NB4 (cell line): ENCODE results near the gene PPAT.

Experiments used
- MYC ChIP-seq: IDR thresholded peaks from 2 replicates; pipeline ENCODE4 v1.6.1; 2011; ENCODE audit warnings: low read depth, low read length
- POLR2A ChIP-seq: IDR thresholded peaks from 2 replicates; pipeline ENCODE4 v1.6.1; 2011; ENCODE audit warnings: mild to moderate bottlenecking; ENCODE audit not compliant: insufficient read length; ENCODE audit errors: extremely low read depth
- TF ChIP-seq, protein P1 (sequence below): IDR thresholded peaks from one replicate; pipeline ENCODE4 v1.5.1; 2012; ENCODE audit warnings: low read depth, low read length
- TF ChIP-seq, protein P2 (sequence below): IDR thresholded peaks from 2 replicates; pipeline ENCODE4 v1.6.1; 2011; ENCODE audit warnings: low read depth, low read length

DNA sequence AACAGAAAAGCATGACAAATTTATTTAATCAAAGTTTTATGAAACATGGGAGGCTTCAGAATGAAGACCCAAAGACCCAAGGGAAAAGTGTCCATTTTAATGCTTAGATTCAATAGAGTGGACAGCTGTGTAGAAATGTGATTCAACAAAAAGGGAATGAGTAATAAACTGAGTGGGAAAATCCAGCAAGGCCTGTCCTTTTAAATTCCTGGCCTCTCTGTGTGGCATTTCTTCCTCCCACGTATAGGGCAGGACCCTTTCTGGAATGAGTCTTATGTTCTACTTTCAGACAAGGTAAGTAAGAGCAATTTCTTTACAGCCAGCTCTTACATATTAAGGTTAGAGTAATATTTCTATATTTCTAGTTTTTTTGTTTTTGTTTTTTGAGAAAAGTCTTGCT lies 62.6 kb downstream of the PPAT start:
- TF ChIP-seq, protein P1, sequence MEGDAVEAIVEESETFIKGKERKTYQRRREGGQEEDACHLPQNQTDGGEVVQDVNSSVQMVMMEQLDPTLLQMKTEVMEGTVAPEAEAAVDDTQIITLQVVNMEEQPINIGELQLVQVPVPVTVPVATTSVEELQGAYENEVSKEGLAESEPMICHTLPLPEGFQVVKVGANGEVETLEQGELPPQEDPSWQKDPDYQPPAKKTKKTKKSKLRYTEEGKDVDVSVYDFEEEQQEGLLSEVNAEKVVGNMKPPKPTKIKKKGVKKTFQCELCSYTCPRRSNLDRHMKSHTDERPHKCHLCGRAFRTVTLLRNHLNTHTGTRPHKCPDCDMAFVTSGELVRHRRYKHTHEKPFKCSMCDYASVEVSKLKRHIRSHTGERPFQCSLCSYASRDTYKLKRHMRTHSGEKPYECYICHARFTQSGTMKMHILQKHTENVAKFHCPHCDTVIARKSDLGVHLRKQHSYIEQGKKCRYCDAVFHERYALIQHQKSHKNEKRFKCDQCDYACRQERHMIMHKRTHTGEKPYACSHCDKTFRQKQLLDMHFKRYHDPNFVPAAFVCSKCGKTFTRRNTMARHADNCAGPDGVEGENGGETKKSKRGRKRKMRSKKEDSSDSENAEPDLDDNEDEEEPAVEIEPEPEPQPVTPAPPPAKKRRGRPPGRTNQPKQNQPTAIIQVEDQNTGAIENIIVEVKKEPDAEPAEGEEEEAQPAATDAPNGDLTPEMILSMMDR: no peak
- TF ChIP-seq MYC: no peak
- TF ChIP-seq POLR2A: no peak
- TF ChIP-seq, protein P2, sequence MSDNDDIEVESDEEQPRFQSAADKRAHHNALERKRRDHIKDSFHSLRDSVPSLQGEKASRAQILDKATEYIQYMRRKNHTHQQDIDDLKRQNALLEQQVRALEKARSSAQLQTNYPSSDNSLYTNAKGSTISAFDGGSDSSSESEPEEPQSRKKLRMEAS: no peak
